Caco-2 (cell line): ENCODE data around the gene LMNB1. TPM values are rescaled to one million over a fixed set of nuclear protein-coding genes. Genes with fewer than 3 reads are reported as not detected.

Experiments used
- BruUV-seq: library from RNA; stranded (reverse); fragments of 400-500 nt; replicated peaks from 2 replicates; lab custom pipeline; 2021; lab: Mats Ljungman, UMichigan
- CTCF ChIA-PET: fragments of 300-600 bp; sonication (Branson Sonifier 250); formaldehyde crosslinking; loops from one replicate; lab custom pipeline; 2022; ENCODE audit warnings: antibody characterized with exemption; lab: Charles Lee
- POLR2A ChIA-PET: fragments of 300-600 bp; sonication (Branson Sonifier 250); formaldehyde crosslinking; loops from one replicate; lab custom pipeline; 2022; ENCODE audit warnings: antibody characterized with exemption; lab: Charles Lee
- DNase-seq, 2 experiments: peaks; one replicate each; pipeline versions ENCODE4 v3.0.0 to v3.0.0-alpha.2; 2020 to 2022
- H3K27me3 ChIP-seq: replicated peaks from 2 replicates; pipeline ENCODE4 v1.6.0; 2011; ENCODE audit warnings: low read length; ENCODE audit not compliant: control insufficient read depth, insufficient read depth
- H3K36me3 ChIP-seq: 2 replicates; pipeline ENCODE4 v1.5.1; 2011; ENCODE audit warnings: low read length; ENCODE audit not compliant: control insufficient read depth, insufficient read depth
- H3K4me1 ChIP-seq: fragments of 250-450 bp; sonication (Bioruptor Pico); 2 replicates; pipeline ENCODE4 v1.5.1; 2020; ENCODE audit warnings: mild to moderate bottlenecking
- H3K4me3 ChIP-seq: 2 replicates; pipeline ENCODE4 v1.5.1; 2011; ENCODE audit warnings: low read depth, mild to moderate bottlenecking, control low read depth, low read length
- H3K9me3 ChIP-seq: fragments of 250-450 bp; sonication (Bioruptor Pico); 2 replicates; pipeline ENCODE4 v1.5.1; 2020; ENCODE audit warnings: mild to moderate bottlenecking, moderate library complexity
- H3K27ac Mint-ChIP-seq: one replicate; pipeline ENCODE4 v1.8.0; 2022; ENCODE audit warnings: mixed read lengths; ENCODE audit not compliant: unreplicated experiment
- H3K27me3 Mint-ChIP-seq: one replicate; pipeline ENCODE4 v1.8.0; 2022; ENCODE audit warnings: mixed read lengths; ENCODE audit not compliant: insufficient read depth, unreplicated experiment
- H3K36me3 Mint-ChIP-seq: one replicate; pipeline ENCODE4 v1.8.0; 2022; ENCODE audit warnings: mild to moderate bottlenecking, mixed read lengths; ENCODE audit not compliant: insufficient read depth, unreplicated experiment
- H3K4me1 Mint-ChIP-seq: one replicate; pipeline ENCODE4 v1.8.0; 2022; ENCODE audit warnings: low read depth, mixed read lengths; ENCODE audit not compliant: unreplicated experiment
- H3K4me3 Mint-ChIP-seq: one replicate; pipeline ENCODE4 v1.8.0; 2022; ENCODE audit warnings: mild to moderate bottlenecking, moderate library complexity, mixed read lengths; ENCODE audit not compliant: unreplicated experiment
- H3K9me3 Mint-ChIP-seq: one replicate; pipeline ENCODE4 v1.8.0; 2022; ENCODE audit warnings: mixed read lengths; ENCODE audit not compliant: unreplicated experiment
- CTCF ChIP-seq, 2 experiments: fragments of 200-600 bp in 1 of 2; IDR thresholded peaks; 1 replicate in 1 of 2; 2 replicates in 1 of 2; pipeline versions ENCODE4 v1.5.1 to v1.8.0; 2011 to 2022; ENCODE audit warnings: antibody characterized with exemption in 1 of 2, control low read depth in 1 of 2, inconsistent platforms in 1 of 2, low read depth in 1 of 2, low read length in 1 of 2, mild to moderate bottlenecking in 1 of 2, moderate library complexity in 1 of 2; ENCODE audit not compliant: insufficient read depth in 1 of 2, severe bottlenecking in 1 of 2, unreplicated experiment in 1 of 2
- intact Hi-C: fragments of 100-400 bp; cut with micrococcal nuclease; formaldehyde crosslinking; loops from one replicate; pipeline ENCODE4 v1.10.0; 2022; ENCODE audit not compliant: unreplicated experiment
- total RNA-seq: library from RNA; stranded (reverse); gene quantifications from 2 replicates; pipeline ENCODE4 v1.2.3, GENCODE V29; 2022

Gene LMNB1
- total RNA-seq, 1 experiment from 2014 or later = 152 TPM

- no peak for DNase-seq
- H3K36me3 ChIP-seq = no peaks in the 10 kb centered on the region
- H3K27me3 ChIP-seq = no peaks in the 10 kb centered on the region
- H3K36me3 Mint-ChIP-seq = peaks cover 39% of the 10 kb centered on the region
- BruUV-seq = no TSS peak
- intact Hi-C loops = no loop called here
- no peak overlapping the region for H3K4me3 ChIP-seq
- ChIA-PET POLR2A (no interaction called here), CTCF (no interaction called here)
- H3K27ac Mint-ChIP-seq = no peak overlapping the region
- TF ChIP-seq CTCF (IDR thresholded peaks at IDR 0.05; ENCODE audit: insufficient read depth in 1 of 2, low read depth in 1 of 2, low read length in 1 of 2, severe bottlenecking in 1 of 2, unreplicated experiment in 1 of 2) = no peak
- H3K9me3 ChIP-seq = no peaks in the 10 kb centered on the region
- no peaks in the 10 kb centered on the region for H3K27me3 Mint-ChIP-seq
- H3K4me3 Mint-ChIP-seq = no peak overlapping the region
- no peaks in the 10 kb centered on the region for H3K9me3 Mint-ChIP-seq
- H3K4me1 ChIP-seq = no peaks in the 10 kb centered on the region; the same call in 1 of the 2 replicates
- peaks cover 12% of the 10 kb centered on the region for H3K4me1 Mint-ChIP-seq
Observed at GRCh38 chr5:126846344-126846743, 69.4 kb downstream of the LMNB1 start.

DNA sequence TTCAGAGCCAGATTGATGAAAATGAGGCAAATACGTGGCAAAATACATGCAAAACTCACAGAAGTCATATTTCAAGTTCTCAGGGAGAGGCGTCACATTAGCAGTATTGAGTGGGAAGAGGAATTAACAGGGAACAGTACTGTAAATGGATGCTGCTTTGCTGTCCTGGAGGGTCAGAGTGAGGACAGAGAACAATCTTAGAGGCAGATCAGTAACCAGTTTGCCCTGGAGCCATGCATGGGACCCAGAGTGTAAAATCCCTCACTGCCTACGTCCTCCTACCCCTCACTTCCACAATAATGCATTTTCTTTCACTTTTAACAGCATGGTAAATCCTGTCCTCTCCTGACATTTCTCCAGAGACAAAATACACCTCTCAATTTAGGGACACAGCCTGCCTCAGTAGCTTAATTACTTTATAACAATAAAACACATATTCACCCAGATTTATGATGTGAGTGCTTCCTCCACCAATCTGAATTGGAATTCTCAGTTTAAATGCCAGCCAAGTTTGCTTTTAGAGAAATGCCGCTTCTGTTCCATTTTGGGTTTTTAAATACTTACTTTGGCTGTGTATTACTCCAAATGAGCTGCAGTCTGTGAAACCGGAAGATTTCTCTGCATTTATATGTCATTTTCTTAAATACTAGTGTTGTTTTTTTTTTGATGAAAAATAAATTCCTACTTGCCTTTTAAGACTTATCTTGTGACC, 70.0 kb downstream of the LMNB1 start:
- H3K27ac Mint-ChIP-seq = no peak overlapping the region
- H3K4me1 Mint-ChIP-seq = peaks cover 12% of the 10 kb centered on the region
- POLR2A ChIA-PET = no interaction called here

GRCh38 chr5:126847456-126847820, 70.5 kb downstream of the LMNB1 start:
- CTCF ChIA-PET = no interaction called here
- no peaks in the 10 kb centered on the region for H3K36me3 ChIP-seq
- H3K27me3 Mint-ChIP-seq = no peaks in the 10 kb centered on the region
- peaks cover 32% of the 10 kb centered on the region for H3K36me3 Mint-ChIP-seq
- no peak overlapping the region for H3K4me3 ChIP-seq
- H3K27ac Mint-ChIP-seq = peak overlapping the region; percentile 24
- no peak for TF ChIP-seq CTCF (IDR thresholded peaks at IDR 0.05; ENCODE audit: insufficient read depth in 1 of 2, low read depth in 1 of 2, low read length in 1 of 2, severe bottlenecking in 1 of 2, unreplicated experiment in 1 of 2)
- no peaks in the 10 kb centered on the region for H3K27me3 ChIP-seq
- POLR2A ChIA-PET = no interaction called here
- H3K4me1 ChIP-seq = no peaks in the 10 kb centered on the region; the same call in 1 of the 2 replicates
- H3K4me3 Mint-ChIP-seq = no peak overlapping the region
- no peak for DNase-seq
- H3K9me3 ChIP-seq = no peaks in the 10 kb centered on the region
- intact Hi-C loops = no loop called here
- no peaks in the 10 kb centered on the region for H3K9me3 Mint-ChIP-seq
- peaks cover 12% of the 10 kb centered on the region for H3K4me1 Mint-ChIP-seq
- BruUV-seq = no TSS peak

More for the DNA sequence above, 70.0 kb downstream of the LMNB1 start:
- Histone ChIP-seq H3K4me1 (no peaks in the 10 kb centered on the region; the same call in 1 of the 2 replicates), H3K27me3 (no peaks in the 10 kb centered on the region), H3K36me3 (no peaks in the 10 kb centered on the region), H3K9me3 (no peaks in the 10 kb centered on the region), H3K4me3 (no peak overlapping the region)
- intact Hi-C loops = no loop called here
- H3K4me3 Mint-ChIP-seq = no peak overlapping the region
- CTCF ChIA-PET = no interaction called here
- no peak for DNase-seq
- no peaks in the 10 kb centered on the region for H3K9me3 Mint-ChIP-seq
- BruUV-seq = no TSS peak
- H3K27me3 Mint-ChIP-seq = no peaks in the 10 kb centered on the region
- peaks cover 36% of the 10 kb centered on the region for H3K36me3 Mint-ChIP-seq
- no peak for TF ChIP-seq CTCF (IDR thresholded peaks at IDR 0.05; ENCODE audit: insufficient read depth in 1 of 2, low read depth in 1 of 2, low read length in 1 of 2, severe bottlenecking in 1 of 2, unreplicated experiment in 1 of 2)
